GM23338 (cell line): ENCODE measurements around the gene SSMEM1. TPM values are rescaled to one million over a fixed set of nuclear protein-coding genes. Genes with fewer than 3 reads are reported as not detected.

ENCODE experiments used
- ATAC-seq: fragments of 200-7000 bp; cut with Tn5 transposase; 3 replicates; pipeline ENCODE4 v1.9.1; 2020
- DNase-seq: peaks from one replicate; pipeline ENCODE4 v3.0.0-alpha.2; 2015; ENCODE audit warnings: low spot score
- H2AFZ ChIP-seq: fragments of 200-600 bp; sonication (generic); 2 replicates; pipeline ENCODE4 v1.8.0; 2016; ENCODE audit warnings: antibody characterized with exemption, mild to moderate bottlenecking, moderate library complexity
- H3F3A ChIP-seq: fragments of 200-600 bp; sonication (generic); replicated peaks from 2 replicates; pipeline ENCODE4 v1.8.0; 2017; ENCODE audit warnings: antibody characterized with exemption, mixed run types, low read depth
- H3K27ac ChIP-seq: fragments of 200-600 bp; sonication (generic); 2 replicates; pipeline ENCODE4 v1.6.1; 2016; ENCODE audit warnings: low read depth
- H3K27me3 ChIP-seq: fragments of 200-600 bp; sonication (generic); 2 replicates; pipeline ENCODE4 v1.8.0; 2016; ENCODE audit warnings: mild to moderate bottlenecking, mixed run types, moderate library complexity; ENCODE audit not compliant: insufficient read depth
- H3K36me3 ChIP-seq: fragments of 200-600 bp; sonication (generic); 2 replicates; pipeline ENCODE4 v1.8.0; 2016; ENCODE audit warnings: mild to moderate bottlenecking; ENCODE audit not compliant: insufficient read depth
- H3K4me1 ChIP-seq: fragments of 200-600 bp; sonication (generic); 2 replicates; pipeline ENCODE4 v1.8.0; 2016; ENCODE audit warnings: mild to moderate bottlenecking, moderate library complexity; ENCODE audit not compliant: insufficient read depth
- H3K4me2 ChIP-seq: fragments of 200-600 bp; sonication (generic); 2 replicates; pipeline ENCODE4 v1.7.1; 2017; ENCODE audit warnings: mixed run types
- H3K4me3 ChIP-seq: fragments of 200-600 bp; sonication (generic); 2 replicates; pipeline ENCODE4 v1.6.1; 2016; ENCODE audit warnings: mixed run types
- H3K79me2 ChIP-seq: fragments of 200-600 bp; sonication (generic); replicated peaks from 2 replicates; pipeline ENCODE4 v1.8.0; 2017; ENCODE audit warnings: mild to moderate bottlenecking; ENCODE audit not compliant: insufficient read depth
- H3K9me2 ChIP-seq: fragments of 200-600 bp; sonication (generic); 2 replicates; pipeline ENCODE4 v1.8.0; 2017; ENCODE audit not compliant: insufficient read depth
- H4K20me1 ChIP-seq: fragments of 200-600 bp; sonication (generic); replicated peaks from 2 replicates; pipeline ENCODE4 v1.8.0; 2017; ENCODE audit warnings: mild to moderate bottlenecking; ENCODE audit not compliant: insufficient read depth
- H3K27ac Mint-ChIP-seq: 2 replicates; pipeline ENCODE4 v1.8.0; 2020; ENCODE audit warnings: inconsistent platforms, mild to moderate bottlenecking, moderate library complexity, mixed read lengths
- H3K27me3 Mint-ChIP-seq: 3 replicates; pipeline ENCODE4 v1.8.0; 2022; ENCODE audit warnings: low read depth, mild to moderate bottlenecking, moderate library complexity, mixed read lengths, inconsistent platforms; ENCODE audit not compliant: insufficient read depth, poor library complexity
- H3K36me3 Mint-ChIP-seq: 3 replicates; pipeline ENCODE4 v1.8.0; 2021; ENCODE audit warnings: low read depth, mild to moderate bottlenecking, inconsistent platforms, moderate library complexity, mixed read lengths
- H3K4me1 Mint-ChIP-seq: 3 replicates; pipeline ENCODE4 v1.8.0; 2020; ENCODE audit warnings: mild to moderate bottlenecking, inconsistent platforms, mixed read lengths
- H3K4me3 Mint-ChIP-seq: 3 replicates; pipeline ENCODE4 v1.8.0; 2021; ENCODE audit warnings: moderate library complexity, mild to moderate bottlenecking, inconsistent platforms, mixed read lengths
- H3K9me3 Mint-ChIP-seq: 3 replicates; pipeline ENCODE4 v1.8.0; 2020; ENCODE audit warnings: moderate library complexity, mild to moderate bottlenecking, inconsistent platforms, mixed read lengths
- CREB1 ChIP-seq: fragments of 250-450 bp; sonication (Bioruptor Pico); IDR thresholded peaks from 2 replicates; pipeline ENCODE4 v1.5.0; 2020; ENCODE audit warnings: low read depth, mild to moderate bottlenecking, moderate library complexity
- EZH2 ChIP-seq: fragments of 200-600 bp; sonication (generic); IDR thresholded peaks from one replicate; pipeline ENCODE4 v1.8.0; 2017; ENCODE audit warnings: antibody characterized with exemption, mild to moderate bottlenecking, low read depth; ENCODE audit not compliant: unreplicated experiment
- JUNB ChIP-seq: IDR thresholded peaks from one replicate; pipeline ENCODE4 v1.6.1; 2016; ENCODE audit warnings: antibody characterized with exemption; ENCODE audit not compliant: unreplicated experiment
- NANOG ChIP-seq: IDR thresholded peaks from 2 replicates; pipeline ENCODE4 v1.6.1; 2016; ENCODE audit warnings: antibody characterized with exemption, borderline replicate concordance
- POLR2AphosphoS5 ChIP-seq: IDR thresholded peaks from 2 replicates; pipeline ENCODE4 v1.6.1; 2016; ENCODE audit warnings: antibody characterized with exemption, low read depth
- STAT1 ChIP-seq: IDR thresholded peaks from one replicate; pipeline ENCODE4 v1.6.1; 2016; ENCODE audit warnings: antibody characterized with exemption; ENCODE audit not compliant: unreplicated experiment
- ZNF114 ChIP-seq: fragments of 250-450 bp; sonication (Bioruptor Pico); IDR thresholded peaks from 2 replicates; pipeline ENCODE4 v1.5.0; 2020; ENCODE audit warnings: mild to moderate bottlenecking, moderate library complexity
- ZNF331 ChIP-seq: fragments of 250-450 bp; sonication (Bioruptor Pico); IDR thresholded peaks from 2 replicates; pipeline ENCODE4 v1.5.0; 2020; ENCODE audit warnings: low read depth, mild to moderate bottlenecking, moderate library complexity
- polyA plus RNA-seq: library from polyadenylated mRNA; unstranded; fragments of >200 nt; fragmentation: Nextera tagmentation; extraction: Ambion mirVana; gene quantifications from 2 replicates; pipeline ENCODE4 v1.2.1, GENCODE V29; 2016
- total RNA-seq: library from RNA; depleted of rRNA; stranded (reverse); fragments of >200 nt; shearing (Covaris generic); gene quantifications from 2 replicates; pipeline ENCODE4 v1.2.3, GENCODE V29; 2014
- TF ChIP-seq, protein P1 (sequence below): IDR thresholded peaks from 2 replicates; pipeline ENCODE4 v1.6.1; 2016; ENCODE audit warnings: antibody characterized with exemption
- TF ChIP-seq, protein P2 (sequence below): fragments of 250-450 bp; sonication (Bioruptor Pico); IDR thresholded peaks from 2 replicates; pipeline ENCODE4 v1.5.0; 2020; ENCODE audit warnings: mild to moderate bottlenecking, moderate library complexity
- TF ChIP-seq, protein P3 (sequence below): IDR thresholded peaks from one replicate; pipeline ENCODE4 v1.6.1; 2018; ENCODE audit warnings: antibody characterized with exemption; ENCODE audit not compliant: unreplicated experiment
- TF ChIP-seq, protein P4 (sequence below), 2 experiments: fragments of 200-600 bp in 1 of 2; sonication (generic) in 1 of 2; conservative IDR thresholded peaks; 2 replicates each; pipeline versions ENCODE4 v1.5.1 to v1.6.1; 2016 to 2017; ENCODE audit warnings: antibody characterized with exemption in 2 of 2, low read depth in 2 of 2, mild to moderate bottlenecking in 2 of 2, moderate library complexity in 1 of 2

Gene SSMEM1
- total and polyA plus RNA-seq, 2 experiments from 2014 or later, result not detected

DNA sequence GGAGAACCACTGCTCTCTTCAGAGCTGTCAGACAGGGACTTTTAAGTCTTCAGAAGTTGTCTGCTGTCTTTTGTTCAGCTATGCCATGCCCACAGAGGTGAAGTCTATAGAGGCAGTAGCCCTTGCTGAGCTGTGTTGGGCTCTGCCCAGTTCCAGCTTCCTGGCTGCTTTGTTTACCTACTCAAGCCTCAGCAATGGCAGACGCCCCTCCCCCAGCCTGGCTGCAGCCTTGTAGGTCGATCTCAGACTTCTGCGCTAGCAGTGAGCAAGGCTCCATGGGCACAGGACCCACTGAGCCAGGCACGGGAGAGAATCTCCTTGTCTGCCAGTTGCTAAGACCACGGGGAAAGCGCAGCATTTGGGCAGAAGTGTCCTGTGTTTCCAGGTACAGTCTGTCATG lies 46.9 kb downstream of the SSMEM1 start (continued):
- TF ChIP-seq, protein P1, sequence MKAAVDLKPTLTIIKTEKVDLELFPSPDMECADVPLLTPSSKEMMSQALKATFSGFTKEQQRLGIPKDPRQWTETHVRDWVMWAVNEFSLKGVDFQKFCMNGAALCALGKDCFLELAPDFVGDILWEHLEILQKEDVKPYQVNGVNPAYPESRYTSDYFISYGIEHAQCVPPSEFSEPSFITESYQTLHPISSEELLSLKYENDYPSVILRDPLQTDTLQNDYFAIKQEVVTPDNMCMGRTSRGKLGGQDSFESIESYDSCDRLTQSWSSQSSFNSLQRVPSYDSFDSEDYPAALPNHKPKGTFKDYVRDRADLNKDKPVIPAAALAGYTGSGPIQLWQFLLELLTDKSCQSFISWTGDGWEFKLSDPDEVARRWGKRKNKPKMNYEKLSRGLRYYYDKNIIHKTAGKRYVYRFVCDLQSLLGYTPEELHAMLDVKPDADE, result no peak
- no peak for TF ChIP-seq NANOG
- TF ChIP-seq, protein P2, sequence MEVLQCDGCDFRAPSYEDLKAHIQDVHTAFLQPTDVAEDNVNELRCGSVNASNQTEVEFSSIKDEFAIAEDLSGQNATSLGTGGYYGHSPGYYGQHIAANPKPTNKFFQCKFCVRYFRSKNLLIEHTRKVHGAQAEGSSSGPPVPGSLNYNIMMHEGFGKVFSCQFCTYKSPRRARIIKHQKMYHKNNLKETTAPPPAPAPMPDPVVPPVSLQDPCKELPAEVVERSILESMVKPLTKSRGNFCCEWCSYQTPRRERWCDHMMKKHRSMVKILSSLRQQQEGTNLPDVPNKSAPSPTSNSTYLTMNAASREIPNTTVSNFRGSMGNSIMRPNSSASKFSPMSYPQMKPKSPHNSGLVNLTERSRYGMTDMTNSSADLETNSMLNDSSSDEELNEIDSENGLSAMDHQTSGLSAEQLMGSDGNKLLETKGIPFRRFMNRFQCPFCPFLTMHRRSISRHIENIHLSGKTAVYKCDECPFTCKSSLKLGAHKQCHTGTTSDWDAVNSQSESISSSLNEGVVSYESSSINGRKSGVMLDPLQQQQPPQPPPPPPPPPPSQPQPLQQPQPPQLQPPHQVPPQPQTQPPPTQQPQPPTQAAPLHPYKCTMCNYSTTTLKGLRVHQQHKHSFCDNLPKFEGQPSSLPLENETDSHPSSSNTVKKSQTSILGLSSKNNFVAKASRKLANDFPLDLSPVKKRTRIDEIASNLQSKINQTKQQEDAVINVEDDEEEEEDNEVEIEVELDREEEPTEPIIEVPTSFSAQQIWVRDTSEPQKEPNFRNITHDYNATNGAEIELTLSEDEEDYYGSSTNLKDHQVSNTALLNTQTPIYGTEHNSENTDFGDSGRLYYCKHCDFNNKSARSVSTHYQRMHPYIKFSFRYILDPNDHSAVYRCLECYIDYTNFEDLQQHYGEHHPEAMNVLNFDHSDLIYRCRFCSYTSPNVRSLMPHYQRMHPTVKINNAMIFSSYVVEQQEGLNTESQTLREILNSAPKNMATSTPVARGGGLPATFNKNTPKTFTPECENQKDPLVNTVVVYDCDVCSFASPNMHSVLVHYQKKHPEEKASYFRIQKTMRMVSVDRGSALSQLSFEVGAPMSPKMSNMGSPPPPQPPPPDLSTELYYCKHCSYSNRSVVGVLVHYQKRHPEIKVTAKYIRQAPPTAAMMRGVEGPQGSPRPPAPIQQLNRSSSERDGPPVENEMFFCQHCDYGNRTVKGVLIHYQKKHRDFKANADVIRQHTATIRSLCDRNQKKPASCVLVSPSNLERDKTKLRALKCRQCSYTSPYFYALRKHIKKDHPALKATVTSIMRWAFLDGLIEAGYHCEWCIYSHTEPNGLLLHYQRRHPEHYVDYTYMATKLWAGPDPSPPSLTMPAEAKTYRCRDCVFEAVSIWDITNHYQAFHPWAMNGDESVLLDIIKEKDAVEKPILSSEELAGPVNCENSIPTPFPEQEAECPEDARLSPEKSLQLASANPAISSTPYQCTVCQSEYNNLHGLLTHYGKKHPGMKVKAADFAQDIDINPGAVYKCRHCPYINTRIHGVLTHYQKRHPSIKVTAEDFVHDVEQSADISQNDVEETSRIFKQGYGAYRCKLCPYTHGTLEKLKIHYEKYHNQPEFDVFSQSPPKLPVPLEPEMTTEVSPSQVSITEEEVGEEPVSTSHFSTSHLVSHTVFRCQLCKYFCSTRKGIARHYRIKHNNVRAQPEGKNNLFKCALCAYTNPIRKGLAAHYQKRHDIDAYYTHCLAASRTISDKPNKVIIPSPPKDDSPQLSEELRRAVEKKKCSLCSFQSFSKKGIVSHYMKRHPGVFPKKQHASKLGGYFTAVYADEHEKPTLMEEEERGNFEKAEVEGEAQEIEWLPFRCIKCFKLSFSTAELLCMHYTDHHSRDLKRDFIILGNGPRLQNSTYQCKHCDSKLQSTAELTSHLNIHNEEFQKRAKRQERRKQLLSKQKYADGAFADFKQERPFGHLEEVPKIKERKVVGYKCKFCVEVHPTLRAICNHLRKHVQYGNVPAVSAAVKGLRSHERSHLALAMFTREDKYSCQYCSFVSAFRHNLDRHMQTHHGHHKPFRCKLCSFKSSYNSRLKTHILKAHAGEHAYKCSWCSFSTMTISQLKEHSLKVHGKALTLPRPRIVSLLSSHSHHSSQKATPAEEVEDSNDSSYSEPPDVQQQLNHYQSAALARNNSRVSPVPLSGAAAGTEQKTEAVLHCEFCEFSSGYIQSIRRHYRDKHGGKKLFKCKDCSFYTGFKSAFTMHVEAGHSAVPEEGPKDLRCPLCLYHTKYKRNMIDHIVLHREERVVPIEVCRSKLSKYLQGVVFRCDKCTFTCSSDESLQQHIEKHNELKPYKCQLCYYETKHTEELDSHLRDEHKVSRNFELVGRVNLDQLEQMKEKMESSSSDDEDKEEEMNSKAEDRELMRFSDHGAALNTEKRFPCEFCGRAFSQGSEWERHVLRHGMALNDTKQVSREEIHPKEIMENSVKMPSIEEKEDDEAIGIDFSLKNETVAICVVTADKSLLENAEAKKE, result no peak
- TF ChIP-seq ZNF114 (CRISPR knock-in tag), result no peak
- TF ChIP-seq POLR2AphosphoS5, result no peak
- TF ChIP-seq EZH2, result no peak
- no peak for TF ChIP-seq STAT1
- TF ChIP-seq ZNF331 (CRISPR knock-in tag), result no peak

DNA sequence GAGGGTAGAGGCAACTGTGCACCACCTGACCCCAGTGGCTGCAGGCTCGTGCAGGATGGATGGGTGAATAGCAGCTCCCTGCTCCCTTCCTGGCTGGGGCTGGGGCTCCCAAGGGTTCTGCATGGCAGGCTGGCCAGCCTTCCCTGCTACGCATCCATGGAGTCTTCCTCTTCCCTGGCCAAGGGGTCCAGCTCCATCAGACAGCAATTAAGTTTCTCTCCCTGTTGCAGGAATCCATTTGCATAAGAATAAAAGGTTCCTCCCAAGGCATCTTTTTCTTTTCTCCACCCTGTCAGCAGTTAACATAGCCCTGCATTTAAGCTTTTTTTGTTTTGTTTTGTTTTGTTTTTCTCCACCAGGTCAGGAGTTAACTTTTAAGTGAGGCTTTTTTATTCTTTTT lies 49.0 kb downstream of the SSMEM1 start:
- peaks cover 47% of the 10 kb centered on the region; the same call in 2 of the 3 replicates for H3K36me3 Mint-ChIP-seq
- no peak for TF ChIP-seq EZH2
- TF ChIP-seq, protein P3, sequence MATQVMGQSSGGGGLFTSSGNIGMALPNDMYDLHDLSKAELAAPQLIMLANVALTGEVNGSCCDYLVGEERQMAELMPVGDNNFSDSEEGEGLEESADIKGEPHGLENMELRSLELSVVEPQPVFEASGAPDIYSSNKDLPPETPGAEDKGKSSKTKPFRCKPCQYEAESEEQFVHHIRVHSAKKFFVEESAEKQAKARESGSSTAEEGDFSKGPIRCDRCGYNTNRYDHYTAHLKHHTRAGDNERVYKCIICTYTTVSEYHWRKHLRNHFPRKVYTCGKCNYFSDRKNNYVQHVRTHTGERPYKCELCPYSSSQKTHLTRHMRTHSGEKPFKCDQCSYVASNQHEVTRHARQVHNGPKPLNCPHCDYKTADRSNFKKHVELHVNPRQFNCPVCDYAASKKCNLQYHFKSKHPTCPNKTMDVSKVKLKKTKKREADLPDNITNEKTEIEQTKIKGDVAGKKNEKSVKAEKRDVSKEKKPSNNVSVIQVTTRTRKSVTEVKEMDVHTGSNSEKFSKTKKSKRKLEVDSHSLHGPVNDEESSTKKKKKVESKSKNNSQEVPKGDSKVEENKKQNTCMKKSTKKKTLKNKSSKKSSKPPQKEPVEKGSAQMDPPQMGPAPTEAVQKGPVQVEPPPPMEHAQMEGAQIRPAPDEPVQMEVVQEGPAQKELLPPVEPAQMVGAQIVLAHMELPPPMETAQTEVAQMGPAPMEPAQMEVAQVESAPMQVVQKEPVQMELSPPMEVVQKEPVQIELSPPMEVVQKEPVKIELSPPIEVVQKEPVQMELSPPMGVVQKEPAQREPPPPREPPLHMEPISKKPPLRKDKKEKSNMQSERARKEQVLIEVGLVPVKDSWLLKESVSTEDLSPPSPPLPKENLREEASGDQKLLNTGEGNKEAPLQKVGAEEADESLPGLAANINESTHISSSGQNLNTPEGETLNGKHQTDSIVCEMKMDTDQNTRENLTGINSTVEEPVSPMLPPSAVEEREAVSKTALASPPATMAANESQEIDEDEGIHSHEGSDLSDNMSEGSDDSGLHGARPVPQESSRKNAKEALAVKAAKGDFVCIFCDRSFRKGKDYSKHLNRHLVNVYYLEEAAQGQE, result no peak
- TF ChIP-seq JUNB, result no peak
- no peak for TF ChIP-seq CREB1 (CRISPR knock-in tag)
- TF ChIP-seq, protein P1, result no peak
- TF ChIP-seq, protein P4, sequence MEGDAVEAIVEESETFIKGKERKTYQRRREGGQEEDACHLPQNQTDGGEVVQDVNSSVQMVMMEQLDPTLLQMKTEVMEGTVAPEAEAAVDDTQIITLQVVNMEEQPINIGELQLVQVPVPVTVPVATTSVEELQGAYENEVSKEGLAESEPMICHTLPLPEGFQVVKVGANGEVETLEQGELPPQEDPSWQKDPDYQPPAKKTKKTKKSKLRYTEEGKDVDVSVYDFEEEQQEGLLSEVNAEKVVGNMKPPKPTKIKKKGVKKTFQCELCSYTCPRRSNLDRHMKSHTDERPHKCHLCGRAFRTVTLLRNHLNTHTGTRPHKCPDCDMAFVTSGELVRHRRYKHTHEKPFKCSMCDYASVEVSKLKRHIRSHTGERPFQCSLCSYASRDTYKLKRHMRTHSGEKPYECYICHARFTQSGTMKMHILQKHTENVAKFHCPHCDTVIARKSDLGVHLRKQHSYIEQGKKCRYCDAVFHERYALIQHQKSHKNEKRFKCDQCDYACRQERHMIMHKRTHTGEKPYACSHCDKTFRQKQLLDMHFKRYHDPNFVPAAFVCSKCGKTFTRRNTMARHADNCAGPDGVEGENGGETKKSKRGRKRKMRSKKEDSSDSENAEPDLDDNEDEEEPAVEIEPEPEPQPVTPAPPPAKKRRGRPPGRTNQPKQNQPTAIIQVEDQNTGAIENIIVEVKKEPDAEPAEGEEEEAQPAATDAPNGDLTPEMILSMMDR (conservative IDR thresholded peaks at IDR 0.05; ENCODE audit: low read depth in 2 of 2), result no peak

More for the DNA sequence above, 49.0 kb downstream of the SSMEM1 start:
- Histone ChIP-seq H2AFZ (no peak overlapping the region), H3K79me2 (no peaks in the 10 kb centered on the region), H3K27ac (0 out of 2 replicates have a peak overlapping the region, but pooled peaks have one; percentile 53), H4K20me1 (no peaks in the 10 kb centered on the region), H3K36me3 (peaks cover 15% of the 10 kb centered on the region), H3K27me3 (no peaks in the 10 kb centered on the region), H3K9me2 (no peaks in the 10 kb centered on the region; the same call in 1 of the 2 replicates), H3K4me1 (peaks cover 14% of the 10 kb centered on the region; the same call in 1 of the 2 replicates), H3K4me3 (no peak overlapping the region), H3K4me2 (0 out of 2 replicates have a peak overlapping the region, but pooled peaks have one; percentile 28), H3F3A (no peaks in the 10 kb centered on the region)
- ATAC-seq (peak; percentile 74), DNase-seq (peak; percentile 41)
- H3K27ac Mint-ChIP-seq, result no peak overlapping the region
- no peak overlapping the region for H3K4me3 Mint-ChIP-seq
- peaks cover 56% of the 10 kb centered on the region for H3K9me3 Mint-ChIP-seq
- peaks cover 20% of the 10 kb centered on the region for H3K4me1 Mint-ChIP-seq
- H3K27me3 Mint-ChIP-seq, result peaks cover 8% of the 10 kb centered on the region
